EH (cell line): ENCODE measurements around the gene SNPH.

Experiments
- DNase-seq: peaks from one replicate; pipeline ENCODE4 v3.0.0-alpha.2; 2015; ENCODE audit warnings: low read depth

The SNPH gene

GRCh38 chr20:1265226-1265915, 723 bp upstream of the SNPH start:
- DNase-seq: peak; percentile 46

GRCh38 chr20:1265916-1266166, 253 bp upstream of the SNPH start:
- no peak for DNase-seq

GRCh38 chr20:1267161-1267560, 1.1 kb downstream of the SNPH start:
- DNase-seq: no peak

- no peak for DNase-seq
These were observed 1.8 kb downstream of the SNPH start for GRCh38 chr20:1267809-1268374.

- DNase-seq: no peak
These were observed 3.1 kb downstream of the SNPH start for GRCh38 chr20:1269235-1269634.

GRCh38 chr20:1269850-1270249, 3.8 kb downstream of the SNPH start:
- no peak for DNase-seq

GRCh38 chr20:1272368-1273100, 6.4 kb downstream of the SNPH start:
- no peak for DNase-seq

GRCh38 chr20:1273366-1273765, 7.3 kb downstream of the SNPH start:
- DNase-seq: peak; percentile 34

GRCh38 chr20:1274485-1275311, 8.6 kb downstream of the SNPH start:
- DNase-seq: no peak

GRCh38 chr20:1275919-1276318, 9.8 kb downstream of the SNPH start:
- DNase-seq: no peak

- DNase-seq: no peak
These were observed 11.6 kb downstream of the SNPH start for GRCh38 chr20:1277529-1278322.

GRCh38 chr20:1278993-1279392, 12.9 kb downstream of the SNPH start:
- no peak for DNase-seq

- DNase-seq: peak; percentile 33
These were observed 14.4 kb downstream of the SNPH start for GRCh38 chr20:1280195-1281102.

GRCh38 chr20:1281279-1282057, 15.4 kb downstream of the SNPH start:
- DNase-seq: no peak

GRCh38 chr20:1282966-1283365, 16.9 kb downstream of the SNPH start:
- DNase-seq: no peak

GRCh38 chr20:1283522-1284510, 17.7 kb downstream of the SNPH start:
- no peak for DNase-seq

- no peak for DNase-seq
These were observed 20.4 kb downstream of the SNPH start for GRCh38 chr20:1286267-1287024.

GRCh38 chr20:1287306-1287705, 21.2 kb downstream of the SNPH start:
- no peak for DNase-seq
